Cardiac muscle cell (in vitro differentiated cells and primary cell): ENCODE measurements around the gene SETDB2. TPM values are rescaled to one million over a fixed set of nuclear protein-coding genes. Genes with fewer than 3 reads are reported as not detected.

Source experiments
- DNase-seq, 2 donors: peaks; one replicate each; pipeline versions ENCODE4 v3.0.0 to v3.0.0-alpha.2; 2010 to 2017; ENCODE audit warnings: low read depth in 1 of 2, low spot score in 1 of 2
- H3K27ac ChIP-seq: fragments of 200-600 bp; sonication (generic); 2 replicates; pipeline ENCODE4 v1.5.1; 2016
- H3K27me3 ChIP-seq: fragments of 200-600 bp; sonication (generic); 2 replicates; pipeline ENCODE4 v1.6.0; 2016; ENCODE audit warnings: control low read depth
- H3K36me3 ChIP-seq: fragments of 200-600 bp; sonication (generic); 2 replicates; pipeline ENCODE4 v1.5.1; 2016; ENCODE audit warnings: control low read depth
- H3K4me1 ChIP-seq: fragments of 200-600 bp; sonication (generic); 2 replicates; pipeline ENCODE4 v1.8.1; 2017; ENCODE audit warnings: low read depth, mild to moderate bottlenecking, mixed run types
- H3K4me3 ChIP-seq: fragments of 200-600 bp; sonication (generic); 2 replicates; pipeline ENCODE4 v1.5.1; 2016; ENCODE audit warnings: mild to moderate bottlenecking
- H3K9me3 ChIP-seq: fragments of 200-600 bp; sonication (generic); 2 replicates; pipeline ENCODE4 v1.5.1; 2017; ENCODE audit warnings: low read depth, mild to moderate bottlenecking, control low read depth
- polyA plus RNA-seq: library from polyadenylated mRNA; unstranded; fragments of >200 nt; fragmentation: Nextera tagmentation; extraction: Ambion mirVana; gene quantifications from 2 replicates; pipeline ENCODE4 v1.2.1, GENCODE V29; 2016
- total RNA-seq: library from RNA; depleted of rRNA; stranded (reverse); fragments of >200 nt; gene quantifications from 2 replicates; pipeline ENCODE4 v1.2.3, GENCODE V29; 2016
- TF ChIP-seq, protein P1 (sequence below): IDR thresholded peaks from 2 replicates; pipeline ENCODE4 v1.5.1; 2012; ENCODE audit warnings: low read depth, mild to moderate bottlenecking, low read length

The SETDB2 gene
- total and polyA plus RNA-seq, 2 experiments from 2014 or later = 7.5 to 12.4 TPM

DNA sequence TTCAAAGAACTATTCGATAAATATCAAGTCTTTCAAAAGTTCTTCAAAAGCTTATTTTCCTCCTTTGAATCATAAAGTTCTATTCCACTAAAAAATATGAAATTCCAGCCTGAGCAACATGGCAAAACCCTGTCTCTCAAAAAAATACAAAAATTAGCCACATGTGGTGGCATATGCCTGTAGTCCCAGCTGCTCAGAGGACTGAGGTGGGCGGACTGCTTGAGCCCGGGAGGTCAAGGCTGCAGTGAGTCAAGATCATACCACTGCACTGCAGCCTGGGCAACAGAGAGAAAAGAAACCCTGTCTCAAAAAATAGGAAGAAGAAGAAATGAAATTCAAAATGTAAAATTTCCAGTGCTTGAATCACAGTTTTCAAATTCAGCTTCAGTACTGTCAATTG, 24.8 kb upstream of the SETDB2 start:
- Histone ChIP-seq H3K36me3 (no peaks in the 10 kb centered on the region), H3K27ac (no peak overlapping the region), H3K27me3 (no peaks in the 10 kb centered on the region), H3K9me3 (no peaks in the 10 kb centered on the region), H3K4me3 (no peak overlapping the region), H3K4me1 (peaks cover 4% of the 10 kb centered on the region)
- TF ChIP-seq, protein P1, sequence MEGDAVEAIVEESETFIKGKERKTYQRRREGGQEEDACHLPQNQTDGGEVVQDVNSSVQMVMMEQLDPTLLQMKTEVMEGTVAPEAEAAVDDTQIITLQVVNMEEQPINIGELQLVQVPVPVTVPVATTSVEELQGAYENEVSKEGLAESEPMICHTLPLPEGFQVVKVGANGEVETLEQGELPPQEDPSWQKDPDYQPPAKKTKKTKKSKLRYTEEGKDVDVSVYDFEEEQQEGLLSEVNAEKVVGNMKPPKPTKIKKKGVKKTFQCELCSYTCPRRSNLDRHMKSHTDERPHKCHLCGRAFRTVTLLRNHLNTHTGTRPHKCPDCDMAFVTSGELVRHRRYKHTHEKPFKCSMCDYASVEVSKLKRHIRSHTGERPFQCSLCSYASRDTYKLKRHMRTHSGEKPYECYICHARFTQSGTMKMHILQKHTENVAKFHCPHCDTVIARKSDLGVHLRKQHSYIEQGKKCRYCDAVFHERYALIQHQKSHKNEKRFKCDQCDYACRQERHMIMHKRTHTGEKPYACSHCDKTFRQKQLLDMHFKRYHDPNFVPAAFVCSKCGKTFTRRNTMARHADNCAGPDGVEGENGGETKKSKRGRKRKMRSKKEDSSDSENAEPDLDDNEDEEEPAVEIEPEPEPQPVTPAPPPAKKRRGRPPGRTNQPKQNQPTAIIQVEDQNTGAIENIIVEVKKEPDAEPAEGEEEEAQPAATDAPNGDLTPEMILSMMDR = no peak
- no peak for DNase-seq

DNA sequence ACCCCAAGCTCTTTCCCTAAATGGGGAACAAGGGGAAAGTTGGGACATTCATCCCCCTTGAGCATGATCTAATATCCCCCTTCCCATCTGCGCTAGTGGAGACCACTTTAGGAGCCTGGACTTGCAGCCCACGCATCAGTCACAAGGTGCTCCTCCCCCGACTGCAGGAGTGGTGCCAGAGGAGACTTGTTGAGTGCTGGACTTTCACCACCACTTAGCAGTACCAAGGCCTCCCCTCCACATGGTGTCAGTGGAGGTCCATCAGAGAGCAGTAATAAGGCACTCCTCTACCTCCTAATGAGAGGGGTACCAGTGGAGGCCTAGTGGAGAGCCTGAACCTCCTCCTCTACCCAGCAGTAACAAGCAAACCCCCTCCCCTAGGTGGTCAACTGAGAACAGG, 22.7 kb upstream of the SETDB2 start:
- DNase-seq = peak; percentile 11 to 27
- H3K4me3 ChIP-seq = no peak overlapping the region
- no peaks in the 10 kb centered on the region for H3K27me3 ChIP-seq
- TF ChIP-seq, protein P1 = peak; percentile 18
- no peaks in the 10 kb centered on the region for H3K36me3 ChIP-seq
- no peaks in the 10 kb centered on the region for H3K9me3 ChIP-seq
- no peak overlapping the region for H3K27ac ChIP-seq
- H3K4me1 ChIP-seq = peaks cover 5% of the 10 kb centered on the region

DNA sequence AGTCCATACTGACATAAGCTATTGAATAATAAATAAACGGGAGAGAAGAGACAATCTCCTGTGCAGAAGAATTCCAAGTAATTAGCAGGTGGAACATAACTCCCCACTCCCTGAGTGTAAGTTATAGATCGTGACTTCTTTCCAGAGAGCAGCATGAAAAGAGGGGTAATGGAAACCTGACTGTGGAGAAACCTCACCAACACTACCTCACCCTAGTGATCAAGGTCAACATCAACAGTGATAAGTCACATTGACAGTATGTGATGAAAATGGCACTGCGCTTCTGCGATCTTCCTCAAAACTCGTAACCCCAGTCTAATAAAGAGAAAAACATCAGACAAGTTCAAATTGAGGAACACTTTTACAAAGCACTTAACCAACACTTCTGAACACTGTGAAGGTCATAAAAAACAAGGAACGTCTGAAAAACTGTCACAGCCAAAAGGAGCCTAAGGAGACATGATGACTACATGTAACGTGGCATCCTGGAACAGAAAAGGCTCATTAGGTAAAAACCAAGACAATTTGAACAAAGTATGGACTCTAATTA, 20.0 kb upstream of the SETDB2 start:
- Histone ChIP-seq H3K9me3 (no peaks in the 10 kb centered on the region), H3K36me3 (no peaks in the 10 kb centered on the region), H3K27ac (no peak overlapping the region), H3K4me1 (peaks cover 5% of the 10 kb centered on the region), H3K4me3 (no peak overlapping the region), H3K27me3 (no peaks in the 10 kb centered on the region)
- DNase-seq = no peak
- TF ChIP-seq, protein P1 = no peak

DNA sequence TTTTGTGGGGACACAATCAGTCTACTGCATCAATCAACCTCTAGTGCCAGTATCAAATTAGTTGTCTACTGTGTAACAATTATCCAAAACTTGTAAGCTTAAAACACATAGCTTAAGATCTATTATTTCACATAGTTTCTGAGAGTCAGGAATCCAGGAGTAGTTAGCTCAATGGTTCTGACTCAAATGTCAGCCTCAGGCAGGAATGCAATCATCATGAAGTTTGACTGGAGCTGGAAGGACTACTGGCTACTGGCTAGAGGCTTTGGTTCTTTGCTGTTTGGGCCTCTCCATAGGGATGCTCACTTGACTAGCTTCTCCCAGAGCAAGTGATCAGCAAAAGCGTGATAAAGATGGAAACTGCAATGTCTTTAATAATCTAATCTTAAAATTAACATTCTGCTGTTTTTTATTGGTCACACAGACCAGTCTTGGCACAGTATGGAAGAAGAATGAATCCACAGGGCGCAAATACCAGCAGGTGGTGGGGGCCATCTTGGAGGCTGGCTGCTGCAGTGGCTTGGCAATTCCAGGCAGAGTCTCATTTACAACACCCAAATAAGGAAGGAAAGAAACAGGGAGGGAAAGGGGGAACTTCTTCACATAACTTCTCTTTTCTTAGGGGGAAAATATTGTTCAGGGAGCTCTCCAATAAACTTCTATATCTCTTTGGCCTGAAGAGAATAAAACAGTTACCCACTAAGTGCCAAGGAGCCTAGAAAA, 15.9 kb upstream of the SETDB2 start:
- H3K27me3 ChIP-seq = no peaks in the 10 kb centered on the region
- peaks cover 7% of the 10 kb centered on the region for H3K36me3 ChIP-seq
- peaks cover 5% of the 10 kb centered on the region for H3K4me1 ChIP-seq
- H3K4me3 ChIP-seq = no peak overlapping the region
- no peak overlapping the region for H3K27ac ChIP-seq
- TF ChIP-seq, protein P1 = no peak
- no peak for DNase-seq
- H3K9me3 ChIP-seq = no peaks in the 10 kb centered on the region

DNA sequence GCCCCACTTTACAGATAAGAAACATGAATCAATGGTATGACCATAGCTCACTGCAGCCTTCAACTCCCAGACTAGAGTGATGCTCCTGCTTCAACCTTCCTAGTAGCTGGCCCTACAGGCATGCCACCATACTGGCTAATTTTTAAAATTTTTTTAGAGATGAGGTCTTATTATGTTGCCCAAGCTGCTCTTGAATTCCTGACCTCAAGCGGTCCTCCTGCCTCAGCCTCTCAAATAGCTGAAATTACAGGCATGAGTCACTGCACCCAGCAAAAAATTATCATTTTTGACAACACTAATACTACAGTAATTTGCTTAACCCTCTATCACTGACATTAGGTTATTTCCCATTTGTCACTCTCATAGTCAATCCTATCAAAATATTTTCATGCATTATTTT, 15.0 kb upstream of the SETDB2 start:
- Histone ChIP-seq H3K4me1 (peaks cover 2% of the 10 kb centered on the region), H3K36me3 (peaks cover 7% of the 10 kb centered on the region), H3K27ac (no peak overlapping the region), H3K9me3 (no peaks in the 10 kb centered on the region), H3K4me3 (no peak overlapping the region), H3K27me3 (no peaks in the 10 kb centered on the region)
- DNase-seq = no peak
- TF ChIP-seq, protein P1 = no peak
